ENCODE results near the gene DNMBP.
"Not testable (repeated sequence)": the region's sequence is repeated elsewhere in the genome, so short reads cannot be mapped to it uniquely, and the experiment has no call there.

The DNMBP gene

GRCh38 chr10:99906470-99906869 lies 103.3 kb downstream of the DNMBP start:
- no peak for DNase-seq

- no peak for DNase-seq
Observed at GRCh38 chr10:99905971-99906370, 103.8 kb downstream of the DNMBP start.

GRCh38 chr10:99895867-99896266 lies 113.9 kb downstream of the DNMBP start:
- no peak for DNase-seq

- DNase-seq, result not testable (repeated sequence)
Observed at GRCh38 chr10:99895066-99895465, 114.7 kb downstream of the DNMBP start.

GRCh38 chr10:99894613-99895012 lies 115.1 kb downstream of the DNMBP start:
- no peak for DNase-seq

GRCh38 chr10:99888622-99889021 lies 121.1 kb downstream of the DNMBP start:
- no peak for DNase-seq

- no peak for DNase-seq
Observed at GRCh38 chr10:99883523-99883922, 126.2 kb downstream of the DNMBP start.

GRCh38 chr10:99881371-99881770 lies 128.4 kb downstream of the DNMBP start:
- DNase-seq, result no peak

GRCh38 chr10:99880080-99880835 lies 129.5 kb downstream of the DNMBP start:
- DNase-seq, result no peak

- DNase-seq, result no peak
Observed at GRCh38 chr10:99875473-99875872, 134.3 kb downstream of the DNMBP start.

GRCh38 chr10:99874341-99875085 lies 135.2 kb downstream of the DNMBP start:
- DNase-seq, result no peak

GRCh38 chr10:99873846-99874245 lies 135.9 kb downstream of the DNMBP start:
- DNase-seq, result no peak

- no peak for DNase-seq
Observed at GRCh38 chr10:99872367-99873162, 137.2 kb downstream of the DNMBP start.

- DNase-seq, result no peak
Observed at GRCh38 chr10:99870123-99870730, 139.5 kb downstream of the DNMBP start.

GRCh38 chr10:99869581-99870122 lies 140.1 kb downstream of the DNMBP start:
- DNase-seq, result no peak

- not testable (repeated sequence) for DNase-seq
Observed at GRCh38 chr10:99867250-99867649, 142.5 kb downstream of the DNMBP start.

- DNase-seq, result not testable (repeated sequence)
Observed at GRCh38 chr10:99863535-99864240, 146.1 kb downstream of the DNMBP start.

- no peak for DNase-seq
Observed at GRCh38 chr10:99860466-99860865, 149.3 kb downstream of the DNMBP start.

GRCh38 chr10:99859585-99859984 lies 150.2 kb downstream of the DNMBP start:
- no peak for DNase-seq

GRCh38 chr10:99858849-99859248 lies 150.9 kb downstream of the DNMBP start:
- no peak for DNase-seq

- DNase-seq, result no peak
Observed at GRCh38 chr10:99855479-99856071, 154.2 kb downstream of the DNMBP start.

- no peak for DNase-seq
Observed at GRCh38 chr10:99854860-99855259, 154.9 kb downstream of the DNMBP start.

All from DMS79 treated with DMSO at 0.1 percent for 48 hours (cell line).